ENCODE data around the gene KCNAB2. TPM values are rescaled to one million over a fixed set of nuclear protein-coding genes. Genes with fewer than 3 reads are reported as not detected.

KCNAB2 gene
- total RNA-seq, 1 experiment from 2014 or later = 6.6 TPM

GRCh38 chr1:6086762-6087376, 41.2 kb downstream of the KCNAB2 start:
- in situ Hi-C loops (cut with HindIII; ENCODE audit: low pct_unique_long_range_greater_than_20kb, low sequenced_read_pairs) = no loop called here
- no peak for DNase-seq (ENCODE audit: low read depth)

GRCh38 chr1:6087377-6087772, 41.7 kb downstream of the KCNAB2 start:
- in situ Hi-C loops (cut with HindIII; ENCODE audit: low pct_unique_long_range_greater_than_20kb, low sequenced_read_pairs) = no loop called here
- DNase-seq (ENCODE audit: low read depth) = no peak

DNA sequence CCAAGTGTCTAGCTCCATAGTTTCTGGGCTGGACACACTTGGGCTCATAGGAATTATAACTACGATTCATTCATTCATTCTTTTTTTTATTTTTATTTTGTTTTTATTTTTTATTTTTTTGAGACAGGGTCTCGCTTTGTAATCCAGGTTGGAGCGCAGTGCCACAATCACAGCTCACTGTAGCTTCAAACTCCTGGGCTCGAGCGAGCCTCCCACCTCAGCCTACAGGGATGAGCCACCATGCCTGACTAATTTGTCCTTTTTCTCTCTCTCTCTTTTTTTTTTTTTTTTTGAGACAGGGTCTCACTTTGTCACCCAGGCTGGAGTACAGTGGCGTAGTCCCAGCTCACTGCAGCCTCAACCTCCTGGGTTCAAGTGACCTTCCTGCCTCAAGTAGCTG, 42.3 kb downstream of the KCNAB2 start:
- in situ Hi-C loops (cut with HindIII; ENCODE audit: low pct_unique_long_range_greater_than_20kb, low sequenced_read_pairs) = no loop called here
- DNase-seq (ENCODE audit: low read depth) = no peak

- in situ Hi-C loops (cut with HindIII; ENCODE audit: low pct_unique_long_range_greater_than_20kb, low sequenced_read_pairs) = no loop called here
- no peak for DNase-seq (ENCODE audit: low read depth)
Observed at GRCh38 chr1:6088956-6089355, 43.3 kb downstream of the KCNAB2 start.

- in situ Hi-C loops (cut with HindIII; ENCODE audit: low pct_unique_long_range_greater_than_20kb, low sequenced_read_pairs) = no loop called here
Observed at GRCh38 chr1:6090288-6090687, 44.6 kb downstream of the KCNAB2 start.

DNA sequence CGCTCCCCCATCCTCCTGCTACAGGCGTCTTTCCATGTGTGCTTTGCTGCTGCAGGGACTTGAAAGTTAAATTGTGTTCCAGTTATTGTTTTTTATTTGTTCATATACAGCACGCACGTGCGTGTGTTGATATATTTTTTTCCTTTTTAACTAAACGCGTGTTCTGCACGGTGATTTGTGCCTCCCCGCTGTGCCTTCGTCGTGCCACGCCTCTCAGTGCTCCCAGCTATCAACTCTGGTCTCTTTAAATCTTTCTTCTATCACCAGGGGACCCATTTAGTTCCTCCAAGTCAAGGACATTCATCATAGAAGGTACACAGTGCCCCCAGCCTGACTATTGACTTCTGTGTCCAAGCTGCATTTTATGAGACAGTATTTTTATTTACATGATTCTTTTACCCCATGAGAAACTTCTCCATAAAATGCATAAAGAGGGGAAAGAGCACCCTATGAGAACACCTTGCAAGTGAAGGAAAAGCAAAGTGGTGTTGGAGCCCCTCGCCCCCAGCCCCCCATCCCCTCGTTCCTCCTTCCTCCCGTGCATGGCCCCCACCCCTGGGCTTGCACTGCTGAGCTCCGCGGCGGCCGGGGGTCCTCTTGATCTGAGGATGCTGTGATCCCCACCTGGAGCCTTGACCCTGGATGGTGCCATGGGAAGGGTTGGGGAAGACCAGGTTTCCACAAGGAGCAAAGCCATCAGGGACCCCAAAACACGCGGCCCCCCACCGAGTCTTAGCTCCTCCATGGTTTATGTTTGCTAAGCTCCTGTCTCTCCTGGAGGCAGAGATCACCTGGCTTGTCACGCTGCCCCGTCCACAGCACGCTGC, 45.5 kb downstream of the KCNAB2 start:
- in situ Hi-C loops (cut with HindIII; ENCODE audit: low pct_unique_long_range_greater_than_20kb, low sequenced_read_pairs) = no loop called here

More at GRCh38 chr1:6090288-6090687, 44.6 kb downstream of the KCNAB2 start:
- no peak for DNase-seq (ENCODE audit: low read depth)

DNA sequence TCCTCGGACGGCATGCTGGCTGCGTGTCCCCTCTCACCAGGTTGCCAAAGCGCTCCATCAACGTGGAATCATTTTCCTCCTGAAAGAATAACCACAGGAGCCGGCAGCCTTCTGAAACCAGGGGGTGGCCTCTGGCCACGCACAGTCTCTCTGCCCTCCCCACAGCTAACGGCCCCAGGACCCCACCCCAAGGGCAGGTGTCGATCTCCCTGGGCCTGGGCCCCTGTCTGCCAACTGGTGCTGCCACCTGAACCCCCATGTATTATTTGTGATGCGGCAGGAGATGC, 46.1 kb downstream of the KCNAB2 start:
- no peak for DNase-seq (ENCODE audit: low read depth)
- in situ Hi-C loops (cut with HindIII; ENCODE audit: low pct_unique_long_range_greater_than_20kb, low sequenced_read_pairs) = no loop called here

More for the DNA sequence above, 45.5 kb downstream of the KCNAB2 start:
- DNase-seq (ENCODE audit: low read depth) = no peak

DNA sequence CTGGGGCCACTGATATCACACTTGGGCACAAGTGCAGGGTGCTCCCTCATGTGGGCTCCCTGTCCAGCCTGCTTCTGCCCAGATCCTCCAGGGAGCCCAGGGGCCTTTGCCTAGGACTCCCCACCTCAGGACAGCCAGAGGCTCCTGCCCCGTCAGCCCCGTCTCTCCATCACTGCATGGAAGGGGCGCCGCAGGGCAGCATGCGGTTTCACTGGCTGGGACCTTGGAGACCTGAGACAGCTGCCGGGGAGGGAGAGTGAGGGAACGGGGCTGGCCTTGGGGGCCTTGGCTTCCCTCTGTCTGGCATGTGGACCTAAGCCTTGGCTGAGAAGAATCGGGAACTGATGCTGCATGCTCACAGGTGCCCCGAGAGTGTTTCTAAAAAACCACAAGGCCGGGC, 46.5 kb downstream of the KCNAB2 start:
- no peak for DNase-seq (ENCODE audit: low read depth)
- in situ Hi-C loops (cut with HindIII; ENCODE audit: low pct_unique_long_range_greater_than_20kb, low sequenced_read_pairs) = no loop called here

- DNase-seq (ENCODE audit: low read depth) = no peak
- in situ Hi-C loops (cut with HindIII; ENCODE audit: low pct_unique_long_range_greater_than_20kb, low sequenced_read_pairs) = no loop called here
Observed at GRCh38 chr1:6093071-6093470, 47.4 kb downstream of the KCNAB2 start.

DNA sequence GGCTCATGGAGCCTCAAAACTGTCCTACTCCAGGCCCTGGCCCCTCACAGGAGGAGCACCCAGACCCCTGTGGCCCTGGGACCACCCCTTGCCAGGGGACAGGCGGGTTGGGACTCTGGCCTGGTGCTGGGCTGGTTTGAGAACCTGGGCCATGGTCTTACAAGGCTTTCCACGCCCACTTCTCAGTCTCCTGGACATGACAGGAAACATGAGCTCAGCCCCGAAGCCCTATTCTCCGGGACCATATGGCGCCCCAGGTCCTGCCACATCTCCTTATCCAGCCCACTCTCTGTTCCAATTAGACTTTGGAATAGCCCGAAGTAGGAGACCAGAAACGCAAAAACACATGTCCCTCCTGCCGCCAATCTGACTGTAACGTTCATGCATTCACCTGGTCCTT, 47.9 kb downstream of the KCNAB2 start:
- in situ Hi-C loops (cut with HindIII; ENCODE audit: low pct_unique_long_range_greater_than_20kb, low sequenced_read_pairs) = no loop called here

GRCh38 chr1:6094246-6094645, 48.6 kb downstream of the KCNAB2 start:
- in situ Hi-C loops (cut with HindIII; ENCODE audit: low pct_unique_long_range_greater_than_20kb, low sequenced_read_pairs) = no loop called here
- no peak for DNase-seq (ENCODE audit: low read depth)

More for the DNA sequence above, 47.9 kb downstream of the KCNAB2 start:
- DNase-seq (ENCODE audit: low read depth) = no peak

GRCh38 chr1:6094801-6095505, 49.3 kb downstream of the KCNAB2 start:
- in situ Hi-C loops (cut with HindIII; ENCODE audit: low pct_unique_long_range_greater_than_20kb, low sequenced_read_pairs) = no loop called here

GRCh38 chr1:6095511-6096242, 50.0 kb downstream of the KCNAB2 start:
- in situ Hi-C loops (cut with HindIII; ENCODE audit: low pct_unique_long_range_greater_than_20kb, low sequenced_read_pairs) = no loop called here
- DNase-seq (ENCODE audit: low read depth) = no peak

More at GRCh38 chr1:6094801-6095505, 49.3 kb downstream of the KCNAB2 start:
- DNase-seq (ENCODE audit: low read depth) = no peak

DNA sequence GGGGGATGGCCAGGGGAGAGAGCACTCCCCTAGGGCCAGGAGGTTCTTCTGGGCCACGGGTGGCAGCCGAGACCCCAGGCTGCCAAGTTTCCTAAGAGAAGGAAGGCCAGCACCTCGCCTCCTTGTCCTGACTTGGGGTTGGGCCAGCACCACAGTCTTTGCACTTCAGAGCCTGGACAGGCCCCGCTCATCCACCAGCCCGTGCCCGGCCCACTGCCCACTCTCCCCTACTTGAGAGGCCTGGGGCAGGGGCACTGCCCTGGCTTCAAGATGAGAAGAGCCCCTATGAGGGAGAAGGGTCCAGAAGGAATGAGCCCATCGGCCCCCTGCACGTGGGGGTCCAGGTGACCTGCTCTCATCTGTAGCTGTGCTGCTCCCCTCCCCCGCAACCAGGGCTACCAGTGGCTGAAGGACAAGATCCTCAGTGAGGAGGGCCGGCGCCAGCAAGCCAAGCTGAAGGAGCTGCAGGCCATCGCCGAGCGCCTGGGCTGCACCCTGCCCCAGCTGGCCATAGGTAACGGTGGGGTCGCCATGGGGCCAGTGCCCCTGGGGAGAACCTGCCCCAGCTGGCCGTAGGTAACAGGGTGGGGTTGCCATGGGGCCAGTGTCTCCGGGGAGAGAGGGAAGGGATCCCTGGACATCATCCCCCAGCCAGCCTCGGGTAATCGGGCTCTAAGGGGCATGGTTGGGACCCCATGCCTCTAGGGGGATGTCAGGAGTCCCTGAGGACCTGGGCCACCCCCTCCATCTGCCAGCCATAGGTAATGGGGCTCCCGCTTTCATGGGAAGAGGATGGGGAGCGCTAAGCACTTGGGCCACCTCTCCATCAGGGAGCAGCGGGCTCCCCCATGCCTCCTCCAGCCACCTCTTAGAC, 50.8 kb downstream of the KCNAB2 start:
- in situ Hi-C loops (cut with HindIII; ENCODE audit: low pct_unique_long_range_greater_than_20kb, low sequenced_read_pairs) = no loop called here
- no peak for DNase-seq (ENCODE audit: low read depth)

DNA sequence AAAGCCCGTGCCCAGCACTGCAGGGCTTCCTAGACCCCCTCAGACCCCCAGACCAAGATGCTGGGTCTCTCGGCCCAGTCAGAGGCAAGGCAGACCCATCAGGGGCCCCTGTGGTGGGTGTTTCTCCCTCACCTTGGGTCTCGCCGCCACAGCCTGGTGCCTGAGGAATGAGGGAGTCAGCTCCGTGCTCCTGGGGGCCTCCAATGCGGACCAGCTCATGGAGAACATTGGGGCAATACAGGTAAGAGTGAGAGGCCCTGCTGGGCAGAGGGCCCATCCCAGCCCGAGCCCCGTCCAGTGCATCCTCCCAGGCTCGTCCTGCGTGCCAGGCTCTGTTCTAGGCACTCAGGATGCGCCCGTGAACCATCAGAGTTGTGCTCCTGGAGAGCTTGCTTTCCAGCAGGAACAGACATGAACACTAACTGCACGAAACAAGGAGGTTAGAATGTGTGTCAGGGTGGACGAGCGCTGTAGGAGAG, 51.5 kb downstream of the KCNAB2 start:
- in situ Hi-C loops (cut with HindIII; ENCODE audit: low pct_unique_long_range_greater_than_20kb, low sequenced_read_pairs) = no loop called here
- no peak for DNase-seq (ENCODE audit: low read depth)

- in situ Hi-C loops (cut with HindIII; ENCODE audit: low pct_unique_long_range_greater_than_20kb, low sequenced_read_pairs) = no loop called here
- DNase-seq (ENCODE audit: low read depth) = no peak
Observed at GRCh38 chr1:6097824-6098223, 52.1 kb downstream of the KCNAB2 start.

DNA sequence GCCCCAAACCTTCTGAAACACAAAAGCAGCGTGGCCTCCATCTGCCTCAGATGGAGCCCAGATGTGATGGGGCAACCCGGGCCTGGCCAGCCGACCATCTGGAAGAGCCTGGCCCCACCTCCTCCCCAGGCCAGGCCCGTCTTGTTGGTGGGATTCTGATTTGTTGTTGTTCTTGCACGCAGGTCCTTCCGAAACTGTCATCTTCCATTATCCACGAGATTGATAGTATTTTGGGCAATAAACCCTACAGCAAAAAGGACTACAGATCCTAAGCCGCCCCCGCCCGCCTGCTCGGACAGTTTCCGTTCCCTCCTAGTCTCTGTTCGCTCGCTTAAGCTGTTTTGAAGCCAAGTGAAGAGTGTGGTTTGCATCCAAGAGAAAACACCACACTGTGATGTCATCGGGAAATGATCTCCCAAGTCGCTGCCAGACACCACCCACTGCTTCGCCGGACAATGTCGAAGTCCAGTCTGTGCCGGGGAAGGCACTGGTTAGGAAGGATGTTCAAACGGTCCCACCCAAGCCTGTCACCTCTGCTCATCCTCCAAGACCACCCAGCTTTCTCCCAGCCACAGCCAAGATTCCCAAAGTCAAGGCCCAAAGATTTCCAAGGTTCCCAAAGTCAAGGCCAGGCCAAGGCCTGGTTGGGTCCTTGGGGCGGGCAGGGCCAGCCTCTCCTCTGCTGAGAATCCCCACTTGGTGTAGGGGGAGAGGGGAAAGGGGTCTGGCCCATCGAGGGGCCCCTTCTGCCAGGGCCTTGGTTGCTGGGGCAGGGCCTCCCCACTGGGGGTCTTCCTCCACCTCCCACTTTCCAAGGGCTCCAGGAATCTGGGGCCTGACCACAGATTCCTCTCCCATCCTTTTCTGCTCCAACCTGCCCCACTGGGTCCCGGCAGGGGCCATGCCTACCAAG, 52.9 kb downstream of the KCNAB2 start:
- DNase-seq (ENCODE audit: low read depth) = no peak
- in situ Hi-C loops (cut with HindIII; ENCODE audit: low pct_unique_long_range_greater_than_20kb, low sequenced_read_pairs) = no loop called here
